B cell (primary cell): ENCODE measurements around the gene P2RX3. TPM values are rescaled to one million over a fixed set of nuclear protein-coding genes. Genes with fewer than 3 reads are reported as not detected.

Experiments used
- ATAC-seq: fragments of 200-7000 bp; cut with Tn5 transposase; one replicate; pipeline ENCODE4 v1.10.0; 2021; ENCODE audit warnings: low read depth, mild to moderate bottlenecking, moderate number of reproducible peaks, moderate library complexity
- CTCF ChIA-PET: fragments of 350-600 bp; sonication (Branson Sonifier 250); formaldehyde crosslinking; loops from one replicate; lab custom pipeline; 2021; ENCODE audit warnings: antibody characterized with exemption, inconsistent platforms; lab: Charles Lee
- POLR2A ChIA-PET: fragments of 350-600 bp; sonication (Branson Sonifier 250); formaldehyde crosslinking; loops from one replicate; lab custom pipeline; 2021; ENCODE audit warnings: antibody characterized with exemption; lab: Charles Lee
- DNase-seq: peaks from one replicate; pipeline ENCODE4 v3.0.0; 2013
- H2AFZ ChIP-seq: 2 replicates; pipeline ENCODE4 v1.6.1; 2012; ENCODE audit warnings: mild to moderate bottlenecking, low read depth, low read length; ENCODE audit not compliant: insufficient read depth, poor library complexity, severe bottlenecking
- H3K27ac ChIP-seq, 2 donors: 1 replicate in 1 of 2; 2 replicates in 1 of 2; pipeline ENCODE4 v1.5.1; 2012 to 2013; ENCODE audit warnings: low read length in 2 of 2, mild to moderate bottlenecking in 2 of 2, moderate library complexity in 1 of 2
- H3K27me3 ChIP-seq, 4 experiments: fragments of 200-600 bp in 1 of 4; sonication (generic) in 1 of 4; replicated peaks in 1 of 4; 1 replicate in 2 of 4; 2 replicates in 2 of 4; pipeline versions ENCODE4 v1.6.1 to v1.7.0; 2013 to 2016; ENCODE audit warnings: low read length in 3 of 4, mild to moderate bottlenecking in 2 of 4, mixed read lengths in 1 of 4, moderate library complexity in 1 of 4; ENCODE audit not compliant: insufficient read depth in 4 of 4, control insufficient read depth in 3 of 4; ENCODE audit errors: control extremely low read depth in 1 of 4
- H3K36me3 ChIP-seq, 2 experiments: replicated peaks in 1 of 2; 1 replicate in 1 of 2; 2 replicates in 1 of 2; pipeline versions ENCODE4 v1.6.1 to v1.7.1; 2013; ENCODE audit warnings: low read length in 1 of 2; ENCODE audit not compliant: insufficient read depth in 2 of 2, control insufficient read depth in 1 of 2; ENCODE audit errors: control extremely low read depth in 1 of 2, extremely low read depth in 1 of 2
- H3K4me1 ChIP-seq, 2 donors: fragments of 200-600 bp in 1 of 2; sonication (generic) in 1 of 2; 1 replicate in 1 of 2; 2 replicates in 1 of 2; pipeline versions ENCODE4 v1.5.1 to v1.6.1; 2013 to 2017; ENCODE audit warnings: low read length in 2 of 2; ENCODE audit not compliant: control insufficient read depth in 2 of 2, insufficient read depth in 2 of 2
- H3K4me2 ChIP-seq: replicated peaks from 2 replicates; pipeline ENCODE3; 2012; ENCODE audit warnings: mild to moderate bottlenecking, low read depth, low read length; ENCODE audit not compliant: poor library complexity, severe bottlenecking
- H3K4me3 ChIP-seq, 5 experiments: fragments of 200-600 bp in 1 of 5; sonication (generic) in 1 of 5; 1 replicate in 3 of 5; 2 replicates in 2 of 5; pipeline versions ENCODE4 v1.5.1 to v1.7.0; 2011 to 2016; ENCODE audit warnings: low read length in 4 of 5, mild to moderate bottlenecking in 4 of 5, low read depth in 2 of 5, control low read depth in 1 of 5, moderate library complexity in 1 of 5; ENCODE audit not compliant: insufficient read depth in 1 of 5; ENCODE audit errors: control extremely low read depth in 1 of 5, extremely low read depth in 1 of 5
- H3K79me2 ChIP-seq: fragments of 200-600 bp; sonication (generic); one replicate; pipeline ENCODE4 v1.6.0; 2016; ENCODE audit warnings: low read length; ENCODE audit not compliant: control insufficient read depth, insufficient read depth
- H3K9ac ChIP-seq: fragments of 200-600 bp; sonication (generic); 2 replicates; pipeline ENCODE4 v1.6.1; 2017; ENCODE audit warnings: mild to moderate bottlenecking, low read length, moderate library complexity
- H3K9me3 ChIP-seq, 3 donors: one replicate each; pipeline versions ENCODE4 v1.6.1 to v1.7.1; 2013; ENCODE audit warnings: low read length in 2 of 3; ENCODE audit not compliant: control insufficient read depth in 2 of 3, insufficient read depth in 1 of 3; ENCODE audit errors: control extremely low read depth in 1 of 3
- H4K20me1 ChIP-seq: 2 replicates; pipeline ENCODE4 v1.6.0; 2012; ENCODE audit warnings: mild to moderate bottlenecking, low read length; ENCODE audit not compliant: insufficient read depth, control insufficient read depth, poor library complexity, severe bottlenecking
- H3K27ac Mint-ChIP-seq: one replicate; pipeline ENCODE4 v1.8.0; 2021; ENCODE audit warnings: mixed read lengths
- H3K27me3 Mint-ChIP-seq: one replicate; pipeline ENCODE4 v1.8.0; 2021; ENCODE audit warnings: mixed read lengths
- H3K4me1 Mint-ChIP-seq: one replicate; pipeline ENCODE4 v1.8.0; 2021; ENCODE audit warnings: mixed read lengths
- H3K4me3 Mint-ChIP-seq: one replicate; pipeline ENCODE4 v1.8.0; 2021; ENCODE audit warnings: mixed read lengths
- H3K9me3 Mint-ChIP-seq: one replicate; pipeline ENCODE4 v1.8.0; 2022; ENCODE audit warnings: mixed read lengths; ENCODE audit not compliant: insufficient read depth
- EZH2 ChIP-seq: IDR thresholded peaks from 2 replicates; pipeline ENCODE4 v1.6.1; 2012; ENCODE audit warnings: borderline replicate concordance, low read depth, mild to moderate bottlenecking, moderate library complexity, low read length; ENCODE audit not compliant: insufficient read depth, poor library complexity, severe bottlenecking
- WGBS: methylation state at CpG from one replicate; pipeline ENCODE4 v1.1.5; 2013; ENCODE audit warnings: missing lambda C conversion rate; ENCODE audit not compliant: insufficient coverage; 5-methylcytosine and 5-hydroxymethylcytosine counted together
- intact Hi-C: fragments of 100-400 bp; cut with micrococcal nuclease; formaldehyde crosslinking; loops from one replicate; pipeline ENCODE4 v1.10.0; 2022
- polyA plus RNA-seq: library from polyadenylated mRNA; depleted of rRNA; stranded (reverse); fragments of >200 nt; gene quantifications from 2 replicates; pipeline ENCODE4 v1.2.3, GENCODE V29; 2012
- total RNA-seq, 2 donors: library from RNA; stranded (reverse); fragments of 120-200 nt in 1 of 2; gene quantifications; 1 replicate in 1 of 2; 2 replicates in 1 of 2; pipeline versions ENCODE4 v1.2.3 to v1.2.4, GENCODE V29; 2013 to 2022
- TF ChIP-seq, protein P1 (sequence below): fragments of 200-600 bp; IDR thresholded peaks from one replicate; pipeline ENCODE4 v1.8.0; 2022; ENCODE audit warnings: antibody characterized with exemption, mild to moderate bottlenecking

P2RX3 gene
- total and polyA plus RNA-seq, 2 donors (not counting 1 experiment from before 2014, with no cell fraction given): not detected

GRCh38 chr11:57303990-57304579 lies 34.1 kb upstream of the P2RX3 start:
- TF ChIP-seq, protein P1, sequence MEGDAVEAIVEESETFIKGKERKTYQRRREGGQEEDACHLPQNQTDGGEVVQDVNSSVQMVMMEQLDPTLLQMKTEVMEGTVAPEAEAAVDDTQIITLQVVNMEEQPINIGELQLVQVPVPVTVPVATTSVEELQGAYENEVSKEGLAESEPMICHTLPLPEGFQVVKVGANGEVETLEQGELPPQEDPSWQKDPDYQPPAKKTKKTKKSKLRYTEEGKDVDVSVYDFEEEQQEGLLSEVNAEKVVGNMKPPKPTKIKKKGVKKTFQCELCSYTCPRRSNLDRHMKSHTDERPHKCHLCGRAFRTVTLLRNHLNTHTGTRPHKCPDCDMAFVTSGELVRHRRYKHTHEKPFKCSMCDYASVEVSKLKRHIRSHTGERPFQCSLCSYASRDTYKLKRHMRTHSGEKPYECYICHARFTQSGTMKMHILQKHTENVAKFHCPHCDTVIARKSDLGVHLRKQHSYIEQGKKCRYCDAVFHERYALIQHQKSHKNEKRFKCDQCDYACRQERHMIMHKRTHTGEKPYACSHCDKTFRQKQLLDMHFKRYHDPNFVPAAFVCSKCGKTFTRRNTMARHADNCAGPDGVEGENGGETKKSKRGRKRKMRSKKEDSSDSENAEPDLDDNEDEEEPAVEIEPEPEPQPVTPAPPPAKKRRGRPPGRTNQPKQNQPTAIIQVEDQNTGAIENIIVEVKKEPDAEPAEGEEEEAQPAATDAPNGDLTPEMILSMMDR: no peak
- no peak for TF ChIP-seq EZH2
- no peaks in the 10 kb centered on the region for H3K27me3 Mint-ChIP-seq
- Histone ChIP-seq H3K79me2 (no peaks in the 10 kb centered on the region), H3K4me2 (no peak overlapping the region), H3K9ac (no peak overlapping the region), H3K27me3 (no peaks in the 10 kb centered on the region), H3K36me3 (peaks cover 0 to 4% of the 10 kb centered on the region in 2 experiments), H3K9me3 (peaks cover 0 to 17% (median 9%) of the 10 kb centered on the region in 3 donors), H3K27ac (no peak overlapping the region), H4K20me1 (no peaks in the 10 kb centered on the region), H2AFZ (no peak overlapping the region), H3K4me3 (no peak overlapping the region), H3K4me1 (no peaks in the 10 kb centered on the region)
- CTCF ChIA-PET: interaction anchor here (0.6 to 1.5 kb wide), 2 partner anchors 25 to 42 kb away, joined by 3 to 4 read pairs; no protein-coding TSS in a partner anchor
- POLR2A ChIA-PET: no interaction called here
- H3K4me1 Mint-ChIP-seq: peaks cover 2% of the 10 kb centered on the region
- DNase-seq (no peak), ATAC-seq (no peak)
- intact Hi-C loops: no loop called here
- H3K4me3 Mint-ChIP-seq: no peak overlapping the region
- no peaks in the 10 kb centered on the region for H3K9me3 Mint-ChIP-seq
- no peak overlapping the region for H3K27ac Mint-ChIP-seq
- WGBS: 97% methylated on average over 6 of the region's 8 CpGs

DNA sequence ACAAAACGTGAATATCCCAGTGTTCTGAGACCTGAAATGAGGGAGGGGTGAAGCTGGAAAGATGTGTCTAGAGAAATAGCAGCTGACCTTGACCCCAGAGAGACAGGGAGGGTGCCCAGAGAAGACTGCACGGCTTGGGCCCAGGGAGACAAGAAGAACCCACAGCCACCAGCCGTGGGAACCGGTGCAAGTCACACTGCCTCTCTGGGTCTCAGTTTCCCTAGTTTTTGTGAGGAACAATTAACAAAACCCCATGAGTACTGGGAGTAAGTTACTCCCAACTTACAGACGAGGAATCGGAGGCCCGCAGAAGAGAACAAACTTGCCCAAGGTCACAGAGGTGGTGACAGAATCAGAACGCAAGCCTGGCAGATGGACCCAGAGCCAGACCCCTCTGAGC lies 32.6 kb upstream of the P2RX3 start:
- intact Hi-C loops: no loop called here
- Mint-ChIP-seq H3K4me1 (peaks cover 2% of the 10 kb centered on the region), H3K4me3 (no peak overlapping the region), H3K9me3 (no peaks in the 10 kb centered on the region), H3K27ac (no peak overlapping the region), H3K27me3 (no peaks in the 10 kb centered on the region)
- peaks cover 0 to 2% (median 0%) of the 10 kb centered on the region in 3 donors for H3K9me3 ChIP-seq
- H3K4me2 ChIP-seq: no peak overlapping the region
- H2AFZ ChIP-seq: no peak overlapping the region
- CTCF ChIA-PET: interaction anchor here (1.5 kb wide), 1 partner anchor 40 kb away, joined by 3 read pairs; no protein-coding TSS in a partner anchor
- H3K36me3 ChIP-seq: peaks cover 0 to 4% of the 10 kb centered on the region in 2 experiments
- H3K27me3 ChIP-seq: no peaks in the 10 kb centered on the region
- 96% methylated on average over 4 of the region's 8 CpGs for WGBS
- H3K4me1 ChIP-seq: no peaks in the 10 kb centered on the region
- ATAC-seq (no peak), DNase-seq (no peak)
- H4K20me1 ChIP-seq: no peaks in the 10 kb centered on the region
- no peaks in the 10 kb centered on the region for H3K79me2 ChIP-seq
- H3K4me3 ChIP-seq: no peak overlapping the region
- POLR2A ChIA-PET: no interaction called here
- H3K9ac ChIP-seq: no peak overlapping the region
- no peak for TF ChIP-seq EZH2
- TF ChIP-seq, protein P1: no peak
- no peak overlapping the region for H3K27ac ChIP-seq
